CD14-positive monocyte (primary cell): ENCODE data around the gene OR51D1. TPM values are rescaled to one million over a fixed set of nuclear protein-coding genes. Genes with fewer than 3 reads are reported as not detected.

ENCODE experiments used
- DNase-seq, 3 donors: peaks; one replicate each; pipeline ENCODE4 v3.0.0-alpha.2; 2011 to 2022
- H2AFZ ChIP-seq: 2 replicates; pipeline ENCODE4 v1.6.0; 2012; ENCODE audit warnings: mild to moderate bottlenecking, low read depth, low read length, inconsistent platforms; ENCODE audit not compliant: insufficient read depth, poor library complexity, severe bottlenecking
- H3K27ac ChIP-seq, 2 donors: 1 replicate in 1 of 2; 2 replicates in 1 of 2; pipeline ENCODE4 v1.5.1; 2012 to 2013; ENCODE audit warnings: low read length in 2 of 2, control low read depth in 1 of 2, inconsistent platforms in 1 of 2, low read depth in 1 of 2, mild to moderate bottlenecking in 1 of 2
- H3K27me3 ChIP-seq, 2 donors: one replicate each; pipeline versions ENCODE4 v1.6.0 to v1.6.1; 2011 to 2013; ENCODE audit warnings: low read length in 2 of 2; ENCODE audit not compliant: control insufficient read depth in 2 of 2, insufficient read depth in 2 of 2
- H3K36me3 ChIP-seq, 2 donors: replicated peaks in 1 of 2; 1 replicate in 1 of 2; 2 replicates in 1 of 2; pipeline versions ENCODE4 v1.5.1 to v1.6.1; 2012 to 2013; ENCODE audit warnings: low read length in 2 of 2, control low read depth in 1 of 2, inconsistent platforms in 1 of 2, mild to moderate bottlenecking in 1 of 2; ENCODE audit not compliant: insufficient read depth in 2 of 2, control insufficient read depth in 1 of 2
- H3K4me1 ChIP-seq, 2 donors: 1 replicate in 1 of 2; 2 replicates in 1 of 2; pipeline versions ENCODE4 v1.5.1 to v1.6.1; 2012 to 2013; ENCODE audit warnings: low read length in 2 of 2, control low read depth in 1 of 2, inconsistent platforms in 1 of 2, mild to moderate bottlenecking in 1 of 2, moderate library complexity in 1 of 2; ENCODE audit not compliant: insufficient read depth in 2 of 2, control insufficient read depth in 1 of 2
- H3K4me2 ChIP-seq: replicated peaks from 2 replicates; pipeline ENCODE3; 2012; ENCODE audit warnings: low read length, moderate library complexity, mild to moderate bottlenecking; ENCODE audit not compliant: poor library complexity, severe bottlenecking; ENCODE audit errors: extremely low read depth
- H3K4me3 ChIP-seq, 3 experiments: fragments of 200-600 bp in 1 of 3; sonication (generic) in 1 of 3; replicated peaks in 1 of 3; 1 replicate in 2 of 3; 2 replicates in 1 of 3; pipeline ENCODE4 v1.5.1; 2011 to 2013; ENCODE audit warnings: low read length in 3 of 3, mild to moderate bottlenecking in 3 of 3, control low read depth in 2 of 3, low read depth in 2 of 3, inconsistent platforms in 1 of 3, moderate library complexity in 1 of 3
- H3K79me2 ChIP-seq: 2 replicates; pipeline ENCODE4 v1.6.0; 2012; ENCODE audit warnings: mild to moderate bottlenecking, control low read depth, inconsistent platforms, low read length, moderate library complexity; ENCODE audit not compliant: insufficient read depth
- H3K9ac ChIP-seq: 2 replicates; pipeline ENCODE4 v1.6.0; 2017; ENCODE audit warnings: low read length, mild to moderate bottlenecking; ENCODE audit not compliant: insufficient read depth, poor library complexity, severe bottlenecking
- H3K9me3 ChIP-seq, 2 donors: replicated peaks in 1 of 2; 1 replicate in 1 of 2; 2 replicates in 1 of 2; pipeline versions ENCODE4 v1.5.1 to v1.6.1; 2012 to 2013; ENCODE audit warnings: low read length in 2 of 2, control low read depth in 1 of 2; ENCODE audit not compliant: control insufficient read depth in 1 of 2, insufficient read depth in 1 of 2
- H4K20me1 ChIP-seq: 2 replicates; pipeline ENCODE4 v1.6.0; 2012; ENCODE audit warnings: mild to moderate bottlenecking, low read length, control low read depth, moderate library complexity; ENCODE audit not compliant: insufficient read depth
- H3K27ac Mint-ChIP-seq, 7 donors: one replicate each; pipeline ENCODE4 v1.8.0; 2020; ENCODE audit warnings: mild to moderate bottlenecking in 7 of 7, mixed read lengths in 7 of 7, moderate library complexity in 6 of 7, inconsistent platforms in 2 of 7
- H3K27me3 Mint-ChIP-seq, 3 donors: one replicate each; pipeline ENCODE4 v1.8.0; 2021 to 2022; ENCODE audit warnings: low read depth in 3 of 3, mild to moderate bottlenecking in 3 of 3, mixed read lengths in 3 of 3, moderate library complexity in 3 of 3, inconsistent platforms in 1 of 3
- H3K36me3 Mint-ChIP-seq, 2 donors: one replicate each; pipeline ENCODE4 v1.8.0; 2020; ENCODE audit warnings: mixed read lengths in 2 of 2, inconsistent platforms in 1 of 2, mild to moderate bottlenecking in 1 of 2
- H3K4me1 Mint-ChIP-seq: one replicate; pipeline ENCODE4 v1.8.0; 2020; ENCODE audit warnings: mild to moderate bottlenecking, mixed read lengths
- H3K4me3 Mint-ChIP-seq, 2 donors: one replicate each; pipeline ENCODE4 v1.8.0; 2020; ENCODE audit warnings: mild to moderate bottlenecking in 2 of 2, mixed read lengths in 2 of 2, moderate library complexity in 1 of 2
- H3K9me3 Mint-ChIP-seq, 7 donors: one replicate each; pipeline ENCODE4 v1.8.0; 2020 to 2022; ENCODE audit warnings: mixed read lengths in 7 of 7, mild to moderate bottlenecking in 6 of 7, moderate library complexity in 6 of 7, inconsistent platforms in 2 of 7
- WGBS: methylation state at CpG from one replicate; pipeline ENCODE4 v1.1.5; 2013; ENCODE audit warnings: missing lambda C conversion rate; ENCODE audit not compliant: insufficient coverage; 5-methylcytosine and 5-hydroxymethylcytosine counted together
- intact Hi-C, 2 donors: fragments of 100-400 bp; cut with micrococcal nuclease; formaldehyde crosslinking; loops; one replicate each; pipeline versions ENCODE4 v1.15.0 to v1.15.1; 2023
- polyA plus RNA-seq, 3 donors: library from polyadenylated mRNA; depleted of rRNA in 1 of 3; unstranded in 2 of 3; stranded (reverse) in 1 of 3; fragments of 300-500 nt in 2 of 3; fragments of >200 nt in 1 of 3; fragmentation: Illumina TruSeq in 2 of 3; gene quantifications; 1 replicate in 2 of 3; 2 replicates in 1 of 3; pipeline ENCODE4 v1.2.3, GENCODE V29; 2012 to 2021
- TF ChIP-seq, protein P1 (sequence below): fragments of 200-600 bp; IDR thresholded peaks from one replicate; pipeline ENCODE4 v1.8.0; 2022; ENCODE audit warnings: antibody characterized with exemption, mild to moderate bottlenecking

Gene OR51D1
- polyA plus RNA-seq, 3 donors: not detected

DNA sequence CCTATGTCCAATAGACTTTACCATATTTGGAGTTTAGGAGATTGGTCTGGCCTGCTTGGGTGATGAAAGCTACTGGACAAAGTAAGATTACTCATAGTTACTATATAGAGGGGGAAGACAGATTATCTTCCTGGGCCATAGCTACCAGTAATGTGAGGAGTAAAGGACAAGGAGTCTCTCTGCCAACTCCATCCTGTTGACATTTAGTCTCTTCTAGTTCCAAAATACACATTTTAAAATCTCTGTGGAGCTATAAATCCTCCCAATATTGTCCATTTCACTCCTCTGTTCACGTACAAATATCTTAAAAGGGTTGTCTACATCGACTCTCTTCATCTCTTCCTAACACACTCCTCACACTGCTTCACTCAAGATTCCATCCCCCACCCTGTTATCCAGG is 1.1 kb upstream of the OR51D1 start:
- H3K4me2 ChIP-seq: no peak overlapping the region
- no peaks in the 10 kb centered on the region for H3K79me2 ChIP-seq
- H3K9me3 ChIP-seq: no peaks in the 10 kb centered on the region
- Mint-ChIP-seq H3K36me3 (no peaks in the 10 kb centered on the region), H3K27me3 (peaks cover 2 to 3% (median 3%) of the 10 kb centered on the region in 3 donors), H3K4me3 (no peak overlapping the region), H3K4me1 (no peaks in the 10 kb centered on the region), H3K27ac (no peak overlapping the region), H3K9me3 (peaks cover 0 to 2% (median 0%) of the 10 kb centered on the region in 7 donors)
- TF ChIP-seq, protein P1, sequence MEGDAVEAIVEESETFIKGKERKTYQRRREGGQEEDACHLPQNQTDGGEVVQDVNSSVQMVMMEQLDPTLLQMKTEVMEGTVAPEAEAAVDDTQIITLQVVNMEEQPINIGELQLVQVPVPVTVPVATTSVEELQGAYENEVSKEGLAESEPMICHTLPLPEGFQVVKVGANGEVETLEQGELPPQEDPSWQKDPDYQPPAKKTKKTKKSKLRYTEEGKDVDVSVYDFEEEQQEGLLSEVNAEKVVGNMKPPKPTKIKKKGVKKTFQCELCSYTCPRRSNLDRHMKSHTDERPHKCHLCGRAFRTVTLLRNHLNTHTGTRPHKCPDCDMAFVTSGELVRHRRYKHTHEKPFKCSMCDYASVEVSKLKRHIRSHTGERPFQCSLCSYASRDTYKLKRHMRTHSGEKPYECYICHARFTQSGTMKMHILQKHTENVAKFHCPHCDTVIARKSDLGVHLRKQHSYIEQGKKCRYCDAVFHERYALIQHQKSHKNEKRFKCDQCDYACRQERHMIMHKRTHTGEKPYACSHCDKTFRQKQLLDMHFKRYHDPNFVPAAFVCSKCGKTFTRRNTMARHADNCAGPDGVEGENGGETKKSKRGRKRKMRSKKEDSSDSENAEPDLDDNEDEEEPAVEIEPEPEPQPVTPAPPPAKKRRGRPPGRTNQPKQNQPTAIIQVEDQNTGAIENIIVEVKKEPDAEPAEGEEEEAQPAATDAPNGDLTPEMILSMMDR: no peak
- 87% methylated on average over 2 of the region's 2 CpGs for WGBS
- peaks cover 0 to 2% of the 10 kb centered on the region in 2 donors for H3K27me3 ChIP-seq
- no peak overlapping the region for H3K27ac ChIP-seq
- H2AFZ ChIP-seq: no peak overlapping the region
- DNase-seq: no peak
- H3K36me3 ChIP-seq: no peaks in the 10 kb centered on the region
- no peak overlapping the region for H3K9ac ChIP-seq
- intact Hi-C loops: loop anchor here in 1 of 2 donors (10.0 kb wide), 1 partner anchor 451 kb away; no protein-coding TSS in a partner anchor
- no peaks in the 10 kb centered on the region for H3K4me1 ChIP-seq
- H4K20me1 ChIP-seq: no peaks in the 10 kb centered on the region
- H3K4me3 ChIP-seq: no peak overlapping the region

DNA sequence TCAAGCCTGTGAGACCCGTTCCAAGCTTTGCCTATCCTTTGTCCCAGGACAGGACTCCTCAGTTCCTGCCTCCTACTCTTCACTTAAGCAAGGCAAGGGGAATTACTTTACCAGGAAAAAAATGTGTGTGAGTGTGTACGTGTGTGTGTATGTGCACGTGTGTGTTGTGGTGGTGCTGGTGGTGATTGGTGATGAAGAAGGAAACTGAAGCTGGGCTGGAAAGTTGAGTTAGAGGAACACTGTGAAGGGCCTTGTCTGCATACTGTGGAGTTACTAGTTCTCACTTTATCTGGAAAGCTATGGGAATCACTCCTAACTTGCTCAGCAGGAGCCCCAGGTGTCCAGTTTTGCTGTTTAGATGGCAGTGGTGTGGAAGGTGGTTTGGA is 378 bp downstream of the OR51D1 start:
- DNase-seq: no peak
- intact Hi-C loops: loop anchor here in 1 of 2 donors (10.0 kb wide), 1 partner anchor 453 kb away; no protein-coding TSS in a partner anchor
- no peak overlapping the region for H3K27ac Mint-ChIP-seq

More for the DNA sequence above, 378 bp downstream of the OR51D1 start:
- Histone ChIP-seq H3K9ac (no peak overlapping the region), H3K36me3 (no peaks in the 10 kb centered on the region), H3K4me3 (no peak overlapping the region), H3K27me3 (peaks cover 0 to 2% of the 10 kb centered on the region in 2 donors), H3K4me2 (no peak overlapping the region), H3K4me1 (no peaks in the 10 kb centered on the region), H3K9me3 (no peaks in the 10 kb centered on the region), H3K27ac (no peak overlapping the region), H4K20me1 (no peaks in the 10 kb centered on the region), H2AFZ (no peak overlapping the region), H3K79me2 (no peaks in the 10 kb centered on the region)
- H3K4me3 Mint-ChIP-seq: no peak overlapping the region
- no peaks in the 10 kb centered on the region for H3K9me3 Mint-ChIP-seq
- WGBS: no CpG with 5 or more reads among the region's 3 CpGs
- no peaks in the 10 kb centered on the region for H3K36me3 Mint-ChIP-seq
- TF ChIP-seq, protein P1: no peak
- peaks cover 0 to 3% (median 0%) of the 10 kb centered on the region in 3 donors for H3K27me3 Mint-ChIP-seq
- no peaks in the 10 kb centered on the region for H3K4me1 Mint-ChIP-seq
